Stimulated activated CD4-positive, alpha-beta T cell treated with anti-CD3 and anti-CD28 coated beads, TNF-alpha, amount 100 ng/mL, for 4 hours (primary cell): ENCODE results near the gene MFSD6L.
"Not testable (repeated sequence)": the region's sequence is repeated elsewhere in the genome, so short reads cannot be mapped to it uniquely, and the experiment has no call there.

Experiments used
- DNase-seq, 3 experiments: peaks; one replicate each; pipeline ENCODE4 v3.0.0-alpha.2; 2020; ENCODE audit warnings: low read depth in 3 of 3

The MFSD6L gene

DNA sequence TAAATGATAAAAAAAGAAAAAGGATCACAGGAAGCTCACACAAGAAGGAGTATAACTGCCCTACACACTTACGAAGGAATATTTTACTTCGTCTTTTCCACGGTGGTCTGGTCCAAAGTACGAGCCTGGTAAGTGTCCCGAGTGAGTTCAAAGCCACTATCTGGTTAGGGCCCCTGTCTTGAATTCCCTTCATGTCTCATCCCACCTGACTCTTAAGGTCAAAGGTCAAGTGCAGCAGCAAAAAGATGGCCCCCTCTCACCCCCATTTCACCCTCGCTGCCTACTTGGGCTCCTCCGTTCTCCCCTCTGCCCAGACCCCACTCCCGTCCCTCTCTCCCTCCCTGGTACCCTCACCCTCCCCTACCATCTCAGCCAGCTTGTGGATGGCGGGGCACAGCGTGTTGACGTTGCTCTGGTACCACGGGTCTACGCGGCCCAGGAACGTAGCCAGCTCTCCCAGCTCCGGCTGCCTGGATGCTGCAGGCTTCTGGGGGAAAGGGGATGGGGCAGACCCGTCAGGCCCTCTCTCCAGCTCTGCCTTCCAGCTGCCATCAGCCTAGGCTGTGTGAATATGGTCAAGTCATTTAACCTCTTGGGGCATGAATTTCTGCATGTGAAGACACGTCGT is 27.8 kb upstream of the MFSD6L start:
- no peak for DNase-seq

DNA sequence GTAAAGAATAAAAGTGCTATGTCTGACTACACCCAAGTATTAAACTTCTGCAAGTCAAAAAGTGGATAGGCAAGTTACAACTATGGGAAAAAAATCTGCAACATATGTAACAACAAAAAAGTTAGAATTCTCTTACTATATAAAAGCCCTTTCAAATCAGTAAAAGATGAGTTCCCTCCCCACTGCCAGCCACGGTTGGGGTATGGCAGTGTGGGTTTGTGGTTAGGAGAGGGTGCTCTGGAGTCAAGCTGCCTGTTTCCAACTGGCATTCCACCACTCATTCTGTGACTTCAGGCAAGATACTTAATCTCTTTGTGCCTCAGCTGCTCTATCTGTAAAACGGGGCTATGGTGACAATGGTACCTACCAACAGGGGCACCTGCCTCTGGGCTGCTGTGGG is 26.6 kb upstream of the MFSD6L start:
- no peak for DNase-seq

DNA sequence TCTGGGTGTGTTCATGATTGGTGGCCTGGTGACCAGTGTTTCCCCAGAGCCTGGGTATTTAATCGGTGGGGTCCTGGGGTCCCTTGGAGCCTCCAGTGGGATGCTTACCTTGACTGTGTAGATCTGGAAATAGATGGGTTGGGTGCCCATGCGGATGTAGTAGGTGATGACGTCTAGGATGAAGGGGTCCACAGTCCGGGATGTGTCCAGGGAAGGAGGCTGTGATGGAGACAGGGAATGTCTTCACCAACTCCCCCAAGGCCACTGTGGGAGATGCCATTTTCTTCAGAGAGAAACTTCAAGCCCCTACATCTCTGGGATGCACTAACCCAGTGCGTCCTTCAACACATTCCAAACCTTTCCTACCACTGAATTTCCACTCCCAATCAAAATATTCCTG is 24.1 kb upstream of the MFSD6L start:
- no peak for DNase-seq

DNA sequence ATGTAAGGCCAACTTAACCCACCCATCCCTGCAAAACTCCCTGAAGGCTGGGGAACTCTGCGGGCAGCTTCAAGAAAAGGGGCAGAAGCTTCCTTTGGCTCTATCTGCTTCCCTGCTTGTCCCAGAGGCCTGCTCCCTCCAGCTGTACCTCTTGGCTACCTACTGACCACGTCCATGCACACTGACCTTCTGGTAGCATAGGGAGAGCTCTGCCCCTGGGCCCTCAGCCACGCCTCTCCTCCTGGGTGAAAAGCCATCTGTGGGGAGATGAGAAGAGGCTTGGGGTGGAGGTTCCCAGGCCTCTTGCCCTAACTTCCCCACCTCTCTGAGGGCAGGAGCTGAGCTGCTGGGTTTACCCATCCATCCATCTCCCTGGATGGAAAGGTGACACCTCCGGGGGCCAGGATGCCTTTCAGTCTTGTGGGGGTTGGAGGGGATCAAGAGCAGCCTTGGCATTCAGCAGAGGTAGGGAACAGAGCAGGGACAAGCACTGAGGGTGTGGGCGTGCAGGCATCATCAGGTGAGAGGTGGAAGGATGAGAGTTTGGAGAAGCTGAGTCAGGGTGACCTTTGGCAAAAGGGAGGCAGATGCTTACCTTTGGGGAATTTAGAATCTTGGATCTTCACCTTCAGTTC is 23.4 kb upstream of the MFSD6L start:
- no peak for DNase-seq

DNA sequence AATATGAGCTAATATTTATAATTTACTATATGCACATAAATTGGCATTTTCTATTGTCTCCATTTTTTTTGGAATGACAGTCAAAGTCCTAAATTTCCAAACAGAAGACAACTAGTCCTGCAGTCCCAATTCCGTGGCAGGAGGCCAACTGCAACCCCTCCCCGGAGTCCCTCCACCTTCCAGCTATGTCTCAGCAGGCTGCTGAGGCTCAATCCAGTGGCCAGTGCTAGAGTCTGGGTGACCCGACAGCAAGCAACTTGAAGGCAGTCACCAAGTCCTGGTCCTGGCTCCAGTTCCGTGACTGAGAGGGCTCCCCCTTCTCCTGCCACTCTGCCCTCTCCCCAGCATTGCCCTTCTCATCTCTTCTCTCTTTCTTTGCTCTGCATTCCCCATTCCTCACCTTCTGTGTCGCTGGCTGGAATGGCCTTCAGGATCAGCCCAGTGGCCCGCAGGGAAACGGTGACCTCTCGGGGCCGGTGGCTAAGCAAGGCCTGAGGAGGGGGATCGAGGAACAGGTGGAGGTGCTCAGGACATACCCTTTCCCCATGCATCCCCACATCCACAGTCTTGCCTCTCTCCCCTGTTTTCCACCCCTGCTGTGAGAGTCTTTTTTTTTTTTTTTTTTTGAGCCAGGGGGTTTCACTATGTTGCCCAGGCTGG is 22.4 kb upstream of the MFSD6L start:
- DNase-seq, result no peak

DNA sequence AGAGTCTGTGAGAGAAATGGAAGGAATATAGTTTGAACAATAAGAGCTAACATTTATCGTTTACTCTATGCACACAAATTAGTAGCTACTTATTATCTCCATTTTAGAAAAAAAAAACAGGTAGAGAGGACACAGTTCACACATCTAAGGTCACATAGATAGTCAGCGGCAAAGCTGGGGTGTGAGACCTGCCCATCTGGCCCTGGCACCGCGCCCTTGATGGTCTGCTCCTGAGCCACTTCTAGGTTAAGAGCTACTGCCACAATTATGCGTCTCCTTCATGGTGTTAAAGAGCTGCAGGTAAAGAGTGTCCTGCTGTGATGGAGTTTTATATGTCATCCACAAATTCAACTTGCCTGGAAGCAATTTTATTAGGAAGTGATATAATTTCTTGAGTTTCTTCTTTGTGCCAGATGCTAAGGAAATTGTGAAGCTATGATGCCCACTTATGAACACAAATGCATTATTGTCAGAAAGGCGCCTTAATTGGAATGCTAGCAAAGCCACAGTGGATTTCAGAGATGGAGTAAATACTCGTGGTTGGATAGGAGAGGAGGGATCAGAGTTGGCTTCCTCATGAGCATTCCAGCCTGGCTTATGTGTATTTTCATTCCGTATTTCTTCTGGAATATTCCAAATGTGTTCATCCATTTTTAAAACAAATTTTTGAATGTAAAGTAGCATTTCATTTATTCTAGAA is 21.3 kb upstream of the MFSD6L start:
- DNase-seq, result no peak

DNA sequence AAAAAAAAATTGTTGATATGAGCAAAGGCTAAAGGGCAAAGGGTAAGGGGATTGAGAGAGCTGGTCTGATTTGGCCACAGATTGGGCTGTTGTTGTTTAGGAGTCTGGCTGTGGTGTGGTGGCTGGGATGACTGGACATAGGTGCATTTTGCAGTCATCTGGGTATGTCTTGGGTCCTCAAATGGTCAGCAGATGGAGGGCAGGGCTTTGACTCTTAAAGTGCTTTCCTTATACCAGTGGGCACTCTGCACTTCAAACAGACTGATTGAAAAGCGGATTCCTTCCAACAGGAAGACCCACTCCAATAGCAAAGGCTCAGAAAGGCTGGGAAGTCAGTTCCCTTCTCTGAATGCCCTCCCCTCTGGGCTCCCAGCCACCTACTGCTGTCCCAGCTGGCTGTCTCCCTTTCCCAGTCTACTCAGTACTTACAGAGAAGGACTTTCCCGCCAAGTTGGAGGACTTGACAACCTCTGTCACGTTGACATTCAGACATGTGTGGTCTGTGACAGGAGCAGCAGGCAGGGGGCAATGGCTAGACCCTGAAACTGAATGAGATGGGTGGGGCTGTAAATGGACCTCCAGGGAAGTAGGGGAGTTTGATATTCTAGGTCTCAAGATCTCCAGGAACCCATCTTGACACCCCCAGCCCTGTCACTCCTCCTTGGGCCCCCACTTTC is 19.6 kb upstream of the MFSD6L start:
- no peak for DNase-seq

DNA sequence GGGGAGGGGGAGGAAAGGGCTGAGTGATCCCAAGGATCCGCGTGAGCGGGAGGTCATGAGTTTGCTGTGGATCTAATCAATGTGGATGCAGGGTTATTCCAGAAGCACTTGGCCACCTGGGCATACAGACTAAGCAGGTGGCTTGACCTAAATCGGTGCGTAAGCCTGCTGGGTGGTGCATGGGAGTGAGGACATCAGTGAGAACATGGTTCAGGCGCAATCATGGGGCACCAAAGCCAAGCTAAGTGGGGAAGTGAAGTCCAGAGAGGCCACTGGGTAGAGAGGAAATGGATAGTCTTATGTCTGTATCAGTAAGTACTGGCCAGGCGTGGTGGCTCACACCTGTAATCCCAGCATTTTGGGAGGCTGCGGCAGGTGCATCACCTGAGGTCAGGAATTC is 18.9 kb upstream of the MFSD6L start:
- DNase-seq, result no peak

DNA sequence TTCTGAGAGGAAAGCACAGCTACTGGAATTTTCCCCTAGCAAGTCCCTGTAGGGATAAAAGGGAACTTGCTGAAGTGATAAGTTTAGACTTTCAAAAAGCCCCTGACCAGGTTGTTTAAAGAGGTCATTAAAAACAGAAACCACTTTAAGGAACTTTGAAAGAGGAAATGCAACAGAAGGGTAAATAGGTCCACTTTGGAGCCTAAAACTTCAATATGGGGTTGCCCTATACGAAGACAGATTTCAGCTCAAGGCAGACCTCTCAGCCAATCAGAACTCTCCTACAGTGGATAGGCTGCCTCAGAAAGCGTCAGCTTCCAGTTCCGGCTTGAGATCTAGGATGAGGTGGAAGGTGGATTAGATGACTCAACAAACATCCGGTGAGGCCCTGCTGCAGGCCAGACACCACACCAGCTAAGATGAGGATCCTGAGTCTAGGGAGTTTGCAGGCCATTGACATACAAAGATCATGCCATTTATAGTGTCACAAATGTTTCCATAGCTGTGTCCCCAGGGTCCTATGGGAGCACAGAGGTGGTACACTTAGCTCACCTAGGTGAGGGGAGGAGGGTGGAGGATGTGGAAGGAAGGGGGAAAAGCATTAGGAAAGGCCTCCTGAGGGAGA is 7.9 kb upstream of the MFSD6L start:
- no peak for DNase-seq

DNA sequence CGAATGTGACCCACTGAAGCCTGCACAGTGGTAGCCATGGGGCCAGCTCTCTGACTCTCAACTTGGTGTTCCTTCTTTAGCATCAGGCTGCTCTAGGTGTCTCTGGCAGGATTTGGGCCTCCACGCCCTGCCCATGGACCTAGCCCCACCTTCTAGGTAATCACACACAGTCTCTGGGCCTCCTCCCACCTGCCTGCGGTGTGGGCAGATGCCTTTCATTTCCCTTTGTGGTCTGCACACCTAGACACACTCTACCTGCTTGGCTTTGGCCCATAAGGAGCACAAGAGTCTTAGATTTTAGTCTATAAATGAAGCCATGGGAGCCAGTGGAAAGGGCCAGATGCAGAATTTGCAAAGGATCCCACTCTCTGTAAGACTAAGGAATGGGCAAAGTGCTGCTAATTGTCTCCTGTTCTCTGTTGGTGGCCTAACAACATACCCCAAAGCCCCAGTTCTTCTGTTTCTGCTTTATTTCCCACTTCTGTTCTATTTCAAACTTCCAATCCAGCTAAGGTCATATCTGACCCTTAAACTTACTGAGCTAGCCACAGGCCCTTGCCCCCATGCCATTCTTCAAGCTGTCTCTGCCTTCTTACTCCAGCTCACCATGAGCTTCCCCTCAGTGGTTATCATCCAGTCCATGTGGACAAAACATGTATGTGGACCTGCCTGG is 7.2 kb upstream of the MFSD6L start:
- no peak for DNase-seq

DNA sequence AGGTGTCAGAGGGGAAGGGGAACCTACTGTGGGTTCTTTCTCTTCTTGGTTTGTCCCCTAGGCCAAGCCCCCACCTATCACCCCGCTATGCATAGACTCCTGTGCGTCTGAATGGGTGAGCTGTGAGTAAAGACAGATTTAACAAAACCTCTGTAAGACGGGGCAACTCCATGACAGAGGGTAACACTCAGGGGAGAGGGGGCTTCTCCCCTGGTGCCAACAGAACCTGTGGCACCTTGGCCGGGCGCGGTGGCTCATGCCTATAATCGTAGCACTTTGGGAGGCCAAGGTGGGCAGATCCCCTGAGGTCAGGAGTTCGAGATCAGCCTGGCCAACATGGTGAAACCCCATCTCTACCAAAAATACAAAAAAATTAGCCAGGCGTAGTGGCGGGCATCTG is 6.2 kb upstream of the MFSD6L start:
- not testable (repeated sequence) for DNase-seq

DNA sequence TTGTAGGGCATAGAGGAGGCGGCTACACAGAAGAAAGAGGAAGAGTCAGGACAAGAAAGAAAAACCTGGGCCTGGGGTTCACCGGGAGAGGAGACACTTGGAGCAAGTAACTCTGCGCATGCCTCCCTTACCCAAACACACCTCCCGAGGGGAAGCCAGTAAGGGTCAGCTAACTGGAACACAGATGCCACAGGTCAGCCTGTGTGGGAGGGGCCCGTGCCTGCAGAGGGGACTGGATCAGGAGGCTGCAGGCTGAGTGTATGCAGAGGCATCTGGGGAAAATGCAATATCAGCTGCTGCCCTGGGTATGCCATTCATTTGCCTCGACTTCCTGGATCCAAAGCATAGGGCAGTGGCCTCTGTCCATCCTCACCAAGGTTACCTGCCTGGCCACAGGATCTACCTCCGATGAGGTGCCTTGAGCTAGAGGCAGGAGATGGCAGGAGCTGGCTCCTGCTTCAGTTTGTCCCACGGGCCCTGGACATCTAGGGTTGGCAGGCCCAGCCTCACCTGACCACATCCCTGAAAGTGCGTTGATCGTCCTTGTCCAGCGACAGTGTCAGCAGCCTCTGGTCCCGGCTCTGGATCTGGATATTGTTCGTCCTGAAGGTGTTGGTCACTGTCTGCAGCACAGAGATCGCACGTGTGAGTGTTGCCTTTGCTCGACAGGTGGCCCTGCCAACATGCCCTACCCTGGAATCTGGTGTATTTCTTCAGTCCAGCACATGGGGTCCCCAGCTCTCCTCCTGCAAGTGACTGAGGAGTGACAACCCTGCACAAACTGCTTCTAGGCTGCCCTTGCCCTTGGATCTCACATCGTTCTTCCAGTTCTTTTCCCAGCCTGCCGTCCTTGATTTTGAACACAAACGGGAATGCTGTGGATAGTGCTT is 4.6 kb upstream of the MFSD6L start:
- no peak for DNase-seq

DNA sequence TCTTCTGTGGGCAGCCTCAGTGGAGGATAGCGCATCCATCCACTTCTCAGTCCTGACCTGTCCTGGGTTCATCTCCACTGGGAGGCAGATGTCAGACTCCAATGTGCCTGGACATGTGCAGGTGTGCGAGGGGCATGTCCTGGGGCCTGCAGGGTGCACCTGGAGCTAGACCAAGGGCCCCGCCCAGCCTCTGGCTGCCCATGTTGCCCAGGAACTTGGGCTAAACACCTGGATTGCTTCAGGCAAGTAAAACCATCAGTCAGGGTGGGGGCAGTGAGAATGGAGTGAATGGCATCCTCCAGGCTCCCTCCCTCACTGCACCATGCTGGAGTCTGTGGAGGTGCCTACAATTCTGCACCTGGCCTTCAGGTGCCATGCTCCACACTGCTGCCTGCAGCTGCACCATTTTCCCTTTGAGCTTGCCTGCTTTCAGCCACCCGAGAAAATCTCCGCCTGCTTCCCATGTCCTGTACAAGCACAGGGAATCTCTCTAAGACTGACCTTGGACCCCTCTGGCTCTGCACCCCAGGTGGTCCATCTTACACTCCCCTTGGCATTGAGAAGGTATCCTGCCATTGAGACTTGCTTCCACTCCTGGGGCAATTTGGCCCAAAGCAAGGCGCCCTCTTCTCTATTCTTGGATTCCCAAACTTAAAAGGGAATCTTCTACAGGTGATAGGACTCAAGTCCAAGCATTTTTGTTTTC is 2.1 kb upstream of the MFSD6L start:
- DNase-seq, result no peak

DNA sequence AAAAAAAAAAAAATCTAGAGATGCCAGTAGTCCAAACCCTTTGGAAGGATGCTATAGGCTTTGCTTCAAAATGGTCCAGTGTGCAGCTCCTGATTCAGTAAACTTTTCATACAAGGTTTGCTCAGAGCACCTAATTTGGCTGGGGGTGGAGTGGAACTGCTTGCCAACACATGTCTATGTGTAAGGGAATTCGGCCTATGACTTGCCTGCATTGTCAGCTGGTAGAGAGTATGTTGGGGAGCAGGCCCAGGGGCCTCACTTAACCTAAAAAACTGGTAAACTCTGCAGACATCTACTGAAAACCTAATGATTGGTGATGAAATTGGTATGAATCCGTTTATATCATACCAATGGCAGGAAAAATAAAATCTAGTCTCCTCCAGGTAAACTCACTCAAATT is 1.5 kb upstream of the MFSD6L start:
- DNase-seq, result no peak

DNA sequence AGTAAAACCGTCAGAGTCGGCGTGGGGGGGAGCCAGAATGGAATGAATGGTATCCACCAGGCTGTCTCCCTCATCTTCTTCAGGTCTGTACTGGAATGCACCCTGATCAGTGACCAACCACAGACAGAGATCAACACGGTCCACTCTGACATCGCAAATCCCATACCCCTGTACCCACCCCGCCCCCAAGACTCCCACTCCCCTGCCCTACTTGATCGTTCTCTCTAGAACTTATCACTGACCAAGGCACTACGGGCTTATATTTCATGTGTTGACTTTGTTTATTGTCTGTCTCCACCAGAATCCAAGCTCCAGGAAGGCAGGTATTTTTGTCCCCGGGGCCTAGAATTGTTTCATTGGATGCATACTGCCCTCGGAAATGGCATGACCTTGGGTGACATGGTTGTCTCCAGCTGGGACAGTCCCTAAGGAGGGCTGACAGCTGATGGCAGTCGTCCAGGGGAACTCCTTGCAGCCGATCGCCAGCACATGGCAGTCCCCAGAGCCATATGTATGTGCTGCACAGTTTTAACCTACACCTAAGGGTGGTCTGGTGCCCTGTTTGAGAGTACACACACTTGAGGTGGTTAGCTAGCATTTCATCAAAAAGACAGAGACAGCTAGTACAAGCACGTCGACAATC is 526 bp upstream of the MFSD6L start:
- no peak for DNase-seq

DNA sequence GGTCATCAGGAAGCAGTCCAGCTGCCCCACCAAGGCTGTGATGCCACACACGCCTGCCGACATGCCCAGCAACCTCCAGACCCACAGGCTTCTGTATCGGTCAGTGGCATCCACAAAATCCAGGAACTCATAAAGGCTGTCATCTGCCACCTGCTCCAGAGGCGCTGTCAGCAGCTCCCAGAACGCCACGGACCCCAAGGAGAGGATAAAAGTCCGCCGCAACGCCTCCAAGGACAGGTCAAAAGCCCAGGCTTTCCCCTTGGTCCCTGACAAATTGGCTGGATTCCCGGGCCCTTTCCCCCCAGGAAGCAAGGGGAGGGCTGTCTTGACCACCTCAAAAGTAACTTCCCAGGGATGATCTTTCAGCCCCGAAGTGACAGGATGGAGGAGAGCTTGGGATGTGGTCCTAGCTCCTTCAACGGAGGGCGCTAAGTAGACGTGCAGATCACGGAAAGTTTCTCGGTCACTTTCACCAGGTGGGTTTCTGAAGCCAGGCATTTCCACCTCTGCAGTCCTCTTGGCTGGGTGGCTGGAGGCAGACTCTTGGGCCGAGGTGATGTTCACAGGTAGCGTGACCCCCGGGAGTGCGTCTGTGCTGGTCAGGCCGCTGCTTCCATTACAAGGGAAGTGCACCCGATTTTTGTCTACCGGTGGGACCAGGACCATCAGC is 854 bp downstream of the MFSD6L start:
- no peak for DNase-seq

DNA sequence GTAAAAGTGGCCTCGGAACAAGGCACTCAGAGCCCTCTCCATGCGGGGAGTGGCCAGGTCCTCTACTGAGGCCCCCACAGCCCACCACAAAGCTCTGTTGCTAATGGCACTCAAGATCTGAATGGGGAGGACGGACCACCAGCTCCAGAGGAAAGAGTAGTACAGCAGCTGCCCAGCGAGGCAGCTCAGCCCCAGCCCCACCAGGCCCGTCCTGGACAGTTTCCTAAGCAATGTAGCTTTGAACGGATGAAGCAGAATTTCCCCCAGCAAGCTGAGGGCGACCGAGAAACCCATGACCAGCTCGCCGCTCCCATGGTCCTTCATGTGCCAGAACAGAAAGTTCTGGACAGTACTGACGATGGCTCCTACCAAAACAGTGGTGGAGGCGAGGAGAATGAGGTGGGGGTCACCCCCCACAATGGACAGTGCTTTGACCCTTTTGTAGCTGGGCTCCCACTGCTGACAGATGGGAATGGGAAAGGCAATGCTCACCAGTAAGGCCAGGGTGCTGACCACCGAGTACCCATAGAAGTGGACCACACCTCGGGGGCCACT is 1.5 kb downstream of the MFSD6L start:
- DNase-seq, result no peak

DNA sequence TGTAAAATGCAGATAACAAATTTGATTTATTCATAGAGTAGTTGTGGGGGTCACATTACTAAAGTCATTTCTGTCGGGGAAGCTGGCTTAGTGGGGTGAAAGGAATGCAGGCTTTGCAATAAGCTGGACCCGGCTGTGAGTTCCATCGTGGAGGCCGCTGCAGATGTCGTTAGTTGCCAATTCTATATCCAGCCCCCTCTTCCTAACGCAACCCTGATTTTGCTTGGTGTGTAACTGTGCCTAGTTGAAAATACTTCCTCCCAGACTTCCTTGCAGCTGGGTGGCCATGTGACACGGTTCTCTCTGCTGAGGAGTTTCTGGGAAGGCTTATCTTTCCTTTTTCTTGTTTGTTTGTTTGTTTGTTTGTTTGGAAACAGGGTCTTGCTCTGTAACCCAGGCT is 4.5 kb downstream of the MFSD6L start:
- no peak for DNase-seq
